Measurements from ENCODE around the gene ASXL2. TPM values are rescaled to one million over a fixed set of nuclear protein-coding genes. Genes with fewer than 3 reads are reported as not detected.

The ASXL2 gene
- total RNA-seq, 1 experiment from 2014 or later, result 34.0 TPM

GRCh38 chr2:25872134-25872533, 6.2 kb downstream of the ASXL2 start:
- no peak for TF ChIP-seq CTCF (IDR thresholded peaks at IDR 0.05; ENCODE audit: unreplicated experiment)
- no TSS peak for BruUV-seq (replicated peaks)
- Mint-ChIP-seq H3K27me3 (ENCODE audit: insufficient read depth, unreplicated experiment) (no peaks in the 10 kb centered on the region), H3K9me3 (ENCODE audit: unreplicated experiment) (no peaks in the 10 kb centered on the region), H3K4me3 (ENCODE audit: unreplicated experiment) (no peak overlapping the region), H3K27ac (ENCODE audit: low read depth, unreplicated experiment) (peak overlapping the region; percentile 49), H3K36me3 (ENCODE audit: insufficient read depth, unreplicated experiment) (peaks cover 35% of the 10 kb centered on the region), H3K4me1 (ENCODE audit: insufficient read depth, unreplicated experiment) (peaks cover 19% of the 10 kb centered on the region)
- ChIA-PET POLR2A (interaction anchor here (1.1 kb wide), 1 partner anchor 10 kb away, joined by 5 read pairs; no protein-coding TSS in a partner anchor), CTCF (interaction anchor here (0.5 to 0.9 kb wide), 3 partner anchors 20 to 660 kb away, joined by 3 to 6 read pairs (median 5); no protein-coding TSS in a partner anchor)
- intact Hi-C loops (cut with micrococcal nuclease), result no loop called here
- DNase-seq (ENCODE audit: unreplicated experiment), result no peak

- ChIA-PET CTCF (interaction anchor here (9.6 kb wide), 1 partner anchor 15 kb away, joined by 75 read pairs; no protein-coding TSS in a partner anchor), POLR2A (interaction anchor here (1.1 to 2.2 kb wide), 2 partner anchors 10 to 11 kb away, joined by 3 to 12 read pairs; partner anchors contain the start of gene ASXL2)
- no TSS peak for BruUV-seq (replicated peaks)
- H3K36me3 Mint-ChIP-seq (ENCODE audit: insufficient read depth, unreplicated experiment), result peaks cover 27% of the 10 kb centered on the region
- no peak for TF ChIP-seq CTCF (IDR thresholded peaks at IDR 0.05; ENCODE audit: unreplicated experiment)
- no peak overlapping the region for H3K27ac Mint-ChIP-seq (ENCODE audit: low read depth, unreplicated experiment)
- no peaks in the 10 kb centered on the region for H3K9me3 Mint-ChIP-seq (ENCODE audit: unreplicated experiment)
- no peaks in the 10 kb centered on the region for H3K27me3 Mint-ChIP-seq (ENCODE audit: insufficient read depth, unreplicated experiment)
- no peak overlapping the region for H3K4me3 Mint-ChIP-seq (ENCODE audit: unreplicated experiment)
- intact Hi-C loops (cut with micrococcal nuclease), result no loop called here
- no peaks in the 10 kb centered on the region for H3K4me1 Mint-ChIP-seq (ENCODE audit: insufficient read depth, unreplicated experiment)
- DNase-seq (ENCODE audit: unreplicated experiment), result no peak
These were observed 10.8 kb downstream of the ASXL2 start for GRCh38 chr2:25867396-25868003.

GRCh38 chr2:25856377-25856776, 21.9 kb downstream of the ASXL2 start:
- H3K9me3 Mint-ChIP-seq (ENCODE audit: unreplicated experiment), result no peaks in the 10 kb centered on the region
- no peak for TF ChIP-seq CTCF (IDR thresholded peaks at IDR 0.05; ENCODE audit: unreplicated experiment)
- H3K4me1 Mint-ChIP-seq (ENCODE audit: insufficient read depth, unreplicated experiment), result peaks cover 20% of the 10 kb centered on the region
- no peaks in the 10 kb centered on the region for H3K27me3 Mint-ChIP-seq (ENCODE audit: insufficient read depth, unreplicated experiment)
- H3K27ac Mint-ChIP-seq (ENCODE audit: low read depth, unreplicated experiment), result no peak overlapping the region
- intact Hi-C loops (cut with micrococcal nuclease), result no loop called here
- no peak overlapping the region for H3K4me3 Mint-ChIP-seq (ENCODE audit: unreplicated experiment)
- DNase-seq (ENCODE audit: unreplicated experiment), result no peak
- POLR2A ChIA-PET, result no interaction called here
- no TSS peak for BruUV-seq (replicated peaks)
- peaks cover 16% of the 10 kb centered on the region for H3K36me3 Mint-ChIP-seq (ENCODE audit: insufficient read depth, unreplicated experiment)
- CTCF ChIA-PET, result interaction anchor here (0.9 to 1.7 kb wide), 2 partner anchors 19 to 95 kb away, joined by 3 to 7 read pairs; no protein-coding TSS in a partner anchor

GRCh38 chr2:25855065-25855464, 23.2 kb downstream of the ASXL2 start:
- no peak for TF ChIP-seq CTCF (IDR thresholded peaks at IDR 0.05; ENCODE audit: unreplicated experiment)
- H3K27ac Mint-ChIP-seq (ENCODE audit: low read depth, unreplicated experiment), result no peak overlapping the region
- DNase-seq (ENCODE audit: unreplicated experiment), result no peak
- ChIA-PET CTCF (interaction anchor here (0.6 to 4.4 kb wide), 7 partner anchors 9 to 278 kb away, joined by 3 to 75 read pairs (median 3); no protein-coding TSS in a partner anchor), POLR2A (interaction anchor here (3.4 kb wide), 1 partner anchor 23 kb away, joined by 18 read pairs; the partner anchor contains the start of gene ASXL2)
- peaks cover 20% of the 10 kb centered on the region for H3K4me1 Mint-ChIP-seq (ENCODE audit: insufficient read depth, unreplicated experiment)
- peaks cover 16% of the 10 kb centered on the region for H3K36me3 Mint-ChIP-seq (ENCODE audit: insufficient read depth, unreplicated experiment)
- no peak overlapping the region for H3K4me3 Mint-ChIP-seq (ENCODE audit: unreplicated experiment)
- no peaks in the 10 kb centered on the region for H3K9me3 Mint-ChIP-seq (ENCODE audit: unreplicated experiment)
- no TSS peak for BruUV-seq (replicated peaks)
- intact Hi-C loops (cut with micrococcal nuclease), result no loop called here
- no peaks in the 10 kb centered on the region for H3K27me3 Mint-ChIP-seq (ENCODE audit: insufficient read depth, unreplicated experiment)
